Mammary epithelial cell (primary cell): ENCODE results near the gene SLC9A1.

Source experiments
- EZH2 ChIP-seq: IDR thresholded peaks from 2 replicates; pipeline ENCODE4 v1.6.1; 2012; ENCODE audit warnings: low read length, inconsistent platforms, borderline replicate concordance
- TF ChIP-seq, protein P1 (sequence below), 2 donors: IDR thresholded peaks in 1 of 2; conservative IDR thresholded peaks in 1 of 2; 2 replicates each; pipeline ENCODE4 v1.5.1; 2011 to 2012; ENCODE audit warnings: inconsistent platforms in 2 of 2, low read length in 2 of 2, mild to moderate bottlenecking in 2 of 2, control low read depth in 1 of 2, low read depth in 1 of 2; ENCODE audit not compliant: insufficient read depth in 1 of 2; ENCODE audit errors: extremely low read depth in 1 of 2

- TF ChIP-seq, protein P1, sequence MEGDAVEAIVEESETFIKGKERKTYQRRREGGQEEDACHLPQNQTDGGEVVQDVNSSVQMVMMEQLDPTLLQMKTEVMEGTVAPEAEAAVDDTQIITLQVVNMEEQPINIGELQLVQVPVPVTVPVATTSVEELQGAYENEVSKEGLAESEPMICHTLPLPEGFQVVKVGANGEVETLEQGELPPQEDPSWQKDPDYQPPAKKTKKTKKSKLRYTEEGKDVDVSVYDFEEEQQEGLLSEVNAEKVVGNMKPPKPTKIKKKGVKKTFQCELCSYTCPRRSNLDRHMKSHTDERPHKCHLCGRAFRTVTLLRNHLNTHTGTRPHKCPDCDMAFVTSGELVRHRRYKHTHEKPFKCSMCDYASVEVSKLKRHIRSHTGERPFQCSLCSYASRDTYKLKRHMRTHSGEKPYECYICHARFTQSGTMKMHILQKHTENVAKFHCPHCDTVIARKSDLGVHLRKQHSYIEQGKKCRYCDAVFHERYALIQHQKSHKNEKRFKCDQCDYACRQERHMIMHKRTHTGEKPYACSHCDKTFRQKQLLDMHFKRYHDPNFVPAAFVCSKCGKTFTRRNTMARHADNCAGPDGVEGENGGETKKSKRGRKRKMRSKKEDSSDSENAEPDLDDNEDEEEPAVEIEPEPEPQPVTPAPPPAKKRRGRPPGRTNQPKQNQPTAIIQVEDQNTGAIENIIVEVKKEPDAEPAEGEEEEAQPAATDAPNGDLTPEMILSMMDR (conservative IDR thresholded peaks at IDR 0.05 in 1 of 2, IDR thresholded peaks at IDR 0.05 in 1 of 2; ENCODE audit: extremely low read depth in 1 of 2, insufficient read depth in 1 of 2, low read depth in 1 of 2, low read length in 2 of 2), result no peak
- no peak for TF ChIP-seq EZH2
Measured at GRCh38 chr1:27049607-27050006, 105.3 kb downstream of the SLC9A1 start.
